HCT116 (cell line): ENCODE measurements around the gene GLIPR2. TPM values are rescaled to one million over a fixed set of nuclear protein-coding genes. Genes with fewer than 3 reads are reported as not detected.
A peak's percentile ranks its signal among the peaks of the same experiment; 100 is the strongest.

Experiments used
- ATAC-seq: fragments of 200-7000 bp; cut with Tn5 transposase; 2 replicates; pipeline ENCODE4 v1.9.1; 2020; ENCODE audit warnings: mild to moderate bottlenecking, moderate library complexity
- BruUV-seq: library from RNA; stranded (reverse); fragments of 400-500 nt; replicated peaks from 2 replicates; lab custom pipeline; 2021; lab: Mats Ljungman, UMichigan
- CTCF ChIA-PET: fragments of 300-600 bp; sonication (Branson Sonifier 250); formaldehyde crosslinking; loops from one replicate; lab custom pipeline; 2021; ENCODE audit warnings: antibody characterized with exemption; lab: Charles Lee
- POLR2A ChIA-PET: fragments of 300-600, 350-600 bp; sonication (Branson Sonifier 250); formaldehyde crosslinking; loops from one replicate; lab custom pipeline; 2021; ENCODE audit warnings: antibody characterized with exemption; lab: Charles Lee
- RAD21 ChIA-PET, 2 experiments: fragments of 300-600 bp; sonication (Branson Sonifier 250); formaldehyde crosslinking; loops; one replicate each; lab custom pipeline; 2023; ENCODE audit warnings: low total read pairs in 2 of 2; ENCODE audit not compliant: uncharacterized antibody in 2 of 2, unreplicated experiment in 2 of 2, low non-redundant PET in 1 of 2; lab: Charles Lee
- DNase-seq: peaks from one replicate; pipeline ENCODE4 v3.0.0-alpha.2; 2010; ENCODE audit warnings: low read depth, low spot score
- H2AFZ ChIP-seq: fragments of 200-600 bp; shearing (Covaris generic), sonication (generic); 2 replicates; pipeline ENCODE4 v1.6.1; 2017; ENCODE audit warnings: low read depth, mixed run types, mixed read lengths, antibody characterized with exemption, low read length; ENCODE audit not compliant: poor library complexity, severe bottlenecking
- H3K27ac ChIP-seq: 2 replicates; pipeline ENCODE4 v1.5.1; 2012; ENCODE audit warnings: low read depth, low read length
- H3K27me3 ChIP-seq: fragments of 200-600 bp; sonication (generic); 2 replicates; pipeline ENCODE4 v1.6.1; 2016; ENCODE audit warnings: mixed run types, low read length, mixed read lengths; ENCODE audit not compliant: insufficient read depth
- H3K36me3 ChIP-seq, 2 experiments: fragments of 200-500 bp in 1 of 2; fragments of 200-600 bp in 1 of 2; sonication (Bioruptor generic) in 1 of 2; sonication (generic) in 1 of 2; 2 replicates each; pipeline versions ENCODE4 v1.5.1 to v1.6.1; 2014 to 2016; ENCODE audit warnings: low read length in 2 of 2, inconsistent platforms in 1 of 2, mixed read lengths in 1 of 2, mixed run types in 1 of 2; ENCODE audit not compliant: insufficient read depth in 2 of 2, control insufficient read depth in 1 of 2
- H3K4me1 ChIP-seq, 2 experiments: fragments of 200-600 bp in 1 of 2; sonication (generic) in 1 of 2; 2 replicates each; pipeline versions ENCODE4 v1.5.1 to v1.6.1; 2012 to 2017; ENCODE audit warnings: low read length in 2 of 2, inconsistent platforms in 1 of 2, mild to moderate bottlenecking in 1 of 2, mixed read lengths in 1 of 2, mixed run types in 1 of 2, moderate library complexity in 1 of 2; ENCODE audit not compliant: insufficient read depth in 2 of 2, control insufficient read depth in 1 of 2
- H3K4me2 ChIP-seq: fragments of 200-600 bp; sonication (generic); 2 replicates; pipeline ENCODE4 v1.6.1; 2017; ENCODE audit warnings: mixed run types, low read length, mixed read lengths
- H3K4me3 ChIP-seq, 2 experiments: fragments of 200-600 bp in 1 of 2; sonication (generic) in 1 of 2; replicated peaks in 1 of 2; 2 replicates each; pipeline ENCODE4 v1.5.1; 2011 to 2016; ENCODE audit warnings: low read length in 2 of 2, control low read depth in 1 of 2, low read depth in 1 of 2, mild to moderate bottlenecking in 1 of 2, mixed read lengths in 1 of 2, mixed run types in 1 of 2
- H3K79me2 ChIP-seq: fragments of 200-600 bp; sonication (generic); 2 replicates; pipeline ENCODE4 v1.6.1; 2017; ENCODE audit warnings: mild to moderate bottlenecking, mixed run types, low read length, moderate library complexity, mixed read lengths; ENCODE audit not compliant: insufficient read depth
- H3K9ac ChIP-seq: fragments of 200-600 bp; sonication (generic); 2 replicates; pipeline ENCODE4 v1.6.1; 2016; ENCODE audit warnings: low read length, mixed read lengths
- H3K9me2 ChIP-seq: fragments of 200-600 bp; sonication (generic), shearing (Covaris generic); 2 replicates; pipeline ENCODE4 v1.6.1; 2017; ENCODE audit warnings: mixed run types, mild to moderate bottlenecking, moderate library complexity; ENCODE audit not compliant: insufficient read depth
- H3K9me3 ChIP-seq, 2 experiments: fragments of 200-500 bp in 1 of 2; fragments of 200-600 bp in 1 of 2; sonication (Bioruptor generic) in 1 of 2; sonication (generic) in 1 of 2; 2 replicates each; pipeline ENCODE4 v1.6.1; 2014 to 2017; ENCODE audit warnings: low read length in 2 of 2, mixed read lengths in 2 of 2, inconsistent platforms in 1 of 2, low read depth in 1 of 2, mild to moderate bottlenecking in 1 of 2, mixed run types in 1 of 2, moderate library complexity in 1 of 2; ENCODE audit not compliant: control insufficient read depth in 1 of 2, insufficient read depth in 1 of 2
- H4K20me1 ChIP-seq: fragments of 200-600 bp; sonication (generic), shearing (Covaris generic); 2 replicates; pipeline ENCODE4 v1.6.1; 2017; ENCODE audit warnings: mixed run types, mild to moderate bottlenecking, moderate library complexity; ENCODE audit not compliant: insufficient read depth
- ATF3 ChIP-seq: IDR thresholded peaks from 2 replicates; pipeline ENCODE4 v1.6.1; 2012
- CBX3 ChIP-seq: IDR thresholded peaks from 2 replicates; pipeline ENCODE4 v1.6.1; 2012; ENCODE audit warnings: low read depth
- CTCF ChIP-seq, 3 experiments: fragments of 200-600 bp in 1 of 3; sonication (generic) in 1 of 3; IDR thresholded peaks in 2 of 3; conservative IDR thresholded peaks in 1 of 3; 2 replicates each; pipeline ENCODE4 v1.5.1; 2012 to 2017; ENCODE audit warnings: low read depth in 2 of 3, low read length in 2 of 3, antibody characterized with exemption in 1 of 3, borderline replicate concordance in 1 of 3, control low read depth in 1 of 3, mild to moderate bottlenecking in 1 of 3, mixed read lengths in 1 of 3, mixed run types in 1 of 3, moderate library complexity in 1 of 3; ENCODE audit not compliant: insufficient read depth in 1 of 3
- EGR1 ChIP-seq: IDR thresholded peaks from 2 replicates; pipeline ENCODE4 v1.6.1; 2012; ENCODE audit warnings: low read depth
- POLR2AphosphoS5 ChIP-seq: IDR thresholded peaks from 2 replicates; pipeline ENCODE4 v1.6.1; 2011; ENCODE audit warnings: mild to moderate bottlenecking, low read depth, low read length, moderate library complexity
- SP1 ChIP-seq: IDR thresholded peaks from 2 replicates; pipeline ENCODE4 v1.6.1; 2012; ENCODE audit warnings: low read depth
- TCF7L2 ChIP-seq: IDR thresholded peaks from 2 replicates; pipeline ENCODE4 v1.7.0; 2011; ENCODE audit warnings: borderline replicate concordance, inconsistent platforms; ENCODE audit not compliant: insufficient read depth, insufficient read length; ENCODE audit errors: extremely low read depth
- ZBTB33 ChIP-seq: IDR thresholded peaks from 2 replicates; pipeline ENCODE4 v1.6.1; 2011; ENCODE audit warnings: mild to moderate bottlenecking, low read length, moderate library complexity; ENCODE audit not compliant: insufficient replicate concordance; ENCODE audit errors: extremely low read depth
- ZFX ChIP-seq: fragments of 450-650 bp; IDR thresholded peaks from 2 replicates; pipeline ENCODE4 v1.6.1; 2017
- intact Hi-C: fragments of 100-400 bp; cut with micrococcal nuclease; formaldehyde crosslinking; loops from 2 replicates; pipeline ENCODE4 v1.10.0; 2022
- total RNA-seq: library from RNA; stranded (reverse); gene quantifications from one replicate; pipeline ENCODE4 v1.2.1, GENCODE V29; 2021; ENCODE audit not compliant: unreplicated experiment

GLIPR2 gene
- total RNA-seq, 1 experiment from 2014 or later, result 14.5 TPM

GRCh38 chr9:36099718-36100117 is 36.8 kb upstream of the GLIPR2 start (continued):
- TF ChIP-seq CTCF (IDR thresholded peaks at IDR 0.05 in 2 of 3, conservative IDR thresholded peaks at IDR 0.05 in 1 of 3; ENCODE audit: borderline replicate concordance in 1 of 3, insufficient read depth in 1 of 3, low read depth in 2 of 3, low read length in 2 of 3), result no peak
- no peak for TF ChIP-seq EGR1
- no peak for TF ChIP-seq POLR2AphosphoS5

GRCh38 chr9:36100532-36100931 is 36.0 kb upstream of the GLIPR2 start:
- no peak overlapping the region for H3K4me2 ChIP-seq
- no peak for DNase-seq
- no peak overlapping the region for H3K9ac ChIP-seq
- H2AFZ ChIP-seq, result no peak overlapping the region
- no peak for TF ChIP-seq TCF7L2
- TF ChIP-seq ZBTB33, result no peak
- TF ChIP-seq CTCF (IDR thresholded peaks at IDR 0.05 in 2 of 3, conservative IDR thresholded peaks at IDR 0.05 in 1 of 3; ENCODE audit: borderline replicate concordance in 1 of 3, insufficient read depth in 1 of 3, low read depth in 2 of 3, low read length in 2 of 3), result peak in 2 of 3 experiments; percentile 5 to 7; a peak in 1 of 6 replicates
- no peak for TF ChIP-seq ZFX
- TF ChIP-seq SP1, result no peak
- no peak for TF ChIP-seq CBX3
- TF ChIP-seq ATF3, result no peak
- TF ChIP-seq, all 23 proteins: peak for 1
- CTCF ChIA-PET, result interaction anchor here (0.6 to 3.7 kb wide), 3 partner anchors 36 to 146 kb away, joined by 4 to 36 read pairs (median 7); no protein-coding TSS in a partner anchor
- Histone ChIP-seq H3K4me3 (no peak overlapping the region), H3K4me1 (peaks cover 0 to 24% of the 10 kb centered on the region in 2 experiments; a peak in 2 of 4 replicates), H4K20me1 (no peaks in the 10 kb centered on the region), H3K79me2 (no peaks in the 10 kb centered on the region), H3K27ac (no peak overlapping the region), H3K36me3 (no peaks in the 10 kb centered on the region), H3K27me3 (no peaks in the 10 kb centered on the region), H3K9me2 (no peaks in the 10 kb centered on the region), H3K9me3 (no peaks in the 10 kb centered on the region)
- no peak for ATAC-seq
- intact Hi-C loops, result loop anchor here (10.0 kb wide), 1 partner anchor 224 kb away; no protein-coding TSS in a partner anchor
- no TSS peak for BruUV-seq
- RAD21 ChIA-PET, result no interaction called here
- POLR2A ChIA-PET, result no interaction called here
